Mucosa of descending colon (tissue), 3 donors: Measurements from ENCODE around the gene DAP. TPM values are rescaled to one million over a fixed set of nuclear protein-coding genes. Genes with fewer than 3 reads are reported as not detected.
A peak's percentile ranks its signal among the peaks of the same experiment; 100 is the strongest.

Experiments
- ATAC-seq: fragments of 200-7000 bp; cut with Tn5 transposase; one replicate; pipeline ENCODE4 v1.9.1; 2020; ENCODE audit warnings: mild to moderate bottlenecking, moderate library complexity
- DNase-seq, 3 donors: peaks; one replicate each; pipeline ENCODE4 v3.0.0-alpha.2; 2020
- H3K36me3 ChIP-seq: fragments of 200-600 bp; one replicate; pipeline ENCODE4 v1.8.0; 2021; ENCODE audit warnings: low read depth, mild to moderate bottlenecking
- H3K4me1 ChIP-seq: fragments of 200-600 bp; one replicate; pipeline ENCODE4 v1.8.0; 2021; ENCODE audit warnings: low read depth, mild to moderate bottlenecking
- H3K4me3 ChIP-seq: fragments of 200-600 bp; one replicate; pipeline ENCODE4 v1.8.0; 2021; ENCODE audit warnings: mild to moderate bottlenecking
- H3K9me3 ChIP-seq: fragments of 200-600 bp; one replicate; pipeline ENCODE4 v1.8.0; 2021; ENCODE audit warnings: mild to moderate bottlenecking
- intact Hi-C, 2 donors: fragments of 100-400 bp; cut with DNase I in 1 of 2; cut with micrococcal nuclease in 1 of 2; formaldehyde crosslinking; loops; one replicate each; pipeline versions ENCODE4 v1.11.0 to v1.11.1; 2022; cut with DNase I, micrococcal nuclease
- total RNA-seq, 3 donors: library from RNA; stranded (reverse); fragmentation: NEBNext Ultra II Directional in 2 of 3; extraction: Animal tissue kit (Norgen Biotek cat#: 25700) in 2 of 3; gene quantifications; one replicate each; pipeline versions ENCODE4 v1.2.1 to v1.2.4, GENCODE V29; 2021 to 2023
- TF ChIP-seq, protein P1 (sequence below): fragments of 200-600 bp; IDR thresholded peaks from one replicate; pipeline ENCODE4 v1.8.0; 2022; ENCODE audit warnings: antibody characterized with exemption, mild to moderate bottlenecking
- donor health status: DM: no; HTN: no; CAD: no; lungs with moderate emphysema.
- donor health status: DM: no; HTN: no; CAD: no.
- donor health status: DM: no; HTN: yes; CAD: no.

The DAP gene
- total RNA-seq, 3 donors from 2014 or later = 63.7 to 125 (median 109) TPM

DNA sequence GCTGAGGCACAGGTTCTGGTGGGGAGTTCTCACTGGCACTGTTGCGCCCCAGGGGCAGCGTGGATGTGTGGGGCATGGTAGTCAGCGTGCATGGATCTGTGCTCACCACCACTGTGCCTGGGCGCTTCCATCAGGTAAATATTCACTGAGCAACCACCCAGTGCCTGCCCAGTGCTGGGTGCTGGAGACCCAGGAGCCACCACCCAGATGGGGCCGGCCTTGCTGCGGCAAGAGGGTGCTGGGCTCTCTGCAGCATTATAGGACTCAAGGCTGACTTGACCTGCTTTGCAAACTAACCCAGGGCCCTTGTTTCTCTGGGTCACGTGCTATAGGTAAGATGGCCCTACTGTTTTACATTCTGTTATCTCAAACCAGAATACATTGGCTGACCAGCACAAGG lies 60.5 kb downstream of the DAP start:
- DNase-seq = no peak
- Histone ChIP-seq H3K4me1 (peaks cover 19% of the 10 kb centered on the region), H3K9me3 (no peaks in the 10 kb centered on the region), H3K36me3 (no peaks in the 10 kb centered on the region), H3K4me3 (no peak overlapping the region)
- TF ChIP-seq, protein P1, sequence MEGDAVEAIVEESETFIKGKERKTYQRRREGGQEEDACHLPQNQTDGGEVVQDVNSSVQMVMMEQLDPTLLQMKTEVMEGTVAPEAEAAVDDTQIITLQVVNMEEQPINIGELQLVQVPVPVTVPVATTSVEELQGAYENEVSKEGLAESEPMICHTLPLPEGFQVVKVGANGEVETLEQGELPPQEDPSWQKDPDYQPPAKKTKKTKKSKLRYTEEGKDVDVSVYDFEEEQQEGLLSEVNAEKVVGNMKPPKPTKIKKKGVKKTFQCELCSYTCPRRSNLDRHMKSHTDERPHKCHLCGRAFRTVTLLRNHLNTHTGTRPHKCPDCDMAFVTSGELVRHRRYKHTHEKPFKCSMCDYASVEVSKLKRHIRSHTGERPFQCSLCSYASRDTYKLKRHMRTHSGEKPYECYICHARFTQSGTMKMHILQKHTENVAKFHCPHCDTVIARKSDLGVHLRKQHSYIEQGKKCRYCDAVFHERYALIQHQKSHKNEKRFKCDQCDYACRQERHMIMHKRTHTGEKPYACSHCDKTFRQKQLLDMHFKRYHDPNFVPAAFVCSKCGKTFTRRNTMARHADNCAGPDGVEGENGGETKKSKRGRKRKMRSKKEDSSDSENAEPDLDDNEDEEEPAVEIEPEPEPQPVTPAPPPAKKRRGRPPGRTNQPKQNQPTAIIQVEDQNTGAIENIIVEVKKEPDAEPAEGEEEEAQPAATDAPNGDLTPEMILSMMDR = no peak
- no peak for ATAC-seq
- intact Hi-C loops = no loop called here

DNA sequence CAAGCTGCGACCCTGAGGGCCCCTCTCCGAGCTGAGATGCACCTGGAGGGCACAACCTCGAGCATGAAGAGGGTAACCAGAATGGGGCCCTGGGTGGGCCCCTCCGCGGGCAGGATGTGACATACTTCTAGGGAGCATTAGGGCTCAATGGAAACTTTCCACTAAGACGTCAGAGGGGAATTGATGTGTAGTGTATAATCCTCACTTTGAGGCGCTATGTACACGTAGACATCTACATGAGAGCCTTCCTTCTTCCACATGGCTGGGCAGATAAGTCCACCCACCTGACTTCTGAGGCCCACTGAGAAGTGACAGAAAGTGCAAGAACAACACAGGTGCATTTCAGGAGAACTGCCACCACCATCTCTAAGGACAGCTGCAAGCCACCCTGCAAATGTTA lies 61.0 kb downstream of the DAP start:
- TF ChIP-seq, protein P1 = no peak
- Histone ChIP-seq H3K4me1 (peaks cover 19% of the 10 kb centered on the region), H3K36me3 (no peaks in the 10 kb centered on the region), H3K4me3 (no peak overlapping the region), H3K9me3 (no peaks in the 10 kb centered on the region)
- intact Hi-C loops = no loop called here
- no peak for DNase-seq
- ATAC-seq = no peak

DNA sequence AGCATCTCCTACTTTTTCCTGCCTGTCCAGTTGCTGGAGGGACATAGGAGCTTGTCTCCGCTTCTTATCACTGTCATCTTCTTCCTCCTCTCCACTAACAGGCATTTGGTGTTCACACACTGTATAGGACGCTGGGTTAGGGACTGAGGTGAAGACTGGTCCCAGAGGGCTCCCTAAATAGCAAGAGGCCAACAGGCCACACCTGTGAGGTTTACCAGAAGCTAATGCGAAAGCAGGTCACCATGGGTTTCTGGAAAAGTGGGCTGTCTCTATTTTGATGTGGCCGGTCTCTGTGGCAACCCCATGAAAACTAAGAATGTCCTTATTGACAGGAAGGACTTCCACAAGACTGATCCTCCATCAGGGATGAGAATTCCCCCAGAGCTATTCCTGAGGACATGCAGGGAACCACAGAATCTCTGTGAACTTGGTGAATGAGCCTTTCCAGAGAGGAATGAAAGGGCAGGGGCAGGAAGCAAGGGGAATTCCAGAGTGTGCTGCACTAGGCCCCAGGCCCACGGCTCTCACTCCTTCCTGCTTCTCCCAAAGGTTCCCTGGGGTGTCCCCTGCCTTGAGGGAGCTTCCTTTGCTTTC lies 61.7 kb downstream of the DAP start:
- intact Hi-C loops = no loop called here
- Histone ChIP-seq H3K4me3 (no peak overlapping the region), H3K9me3 (no peaks in the 10 kb centered on the region), H3K4me1 (peaks cover 14% of the 10 kb centered on the region), H3K36me3 (no peaks in the 10 kb centered on the region)
- DNase-seq (no peak), ATAC-seq (no peak)
- TF ChIP-seq, protein P1 = no peak

DNA sequence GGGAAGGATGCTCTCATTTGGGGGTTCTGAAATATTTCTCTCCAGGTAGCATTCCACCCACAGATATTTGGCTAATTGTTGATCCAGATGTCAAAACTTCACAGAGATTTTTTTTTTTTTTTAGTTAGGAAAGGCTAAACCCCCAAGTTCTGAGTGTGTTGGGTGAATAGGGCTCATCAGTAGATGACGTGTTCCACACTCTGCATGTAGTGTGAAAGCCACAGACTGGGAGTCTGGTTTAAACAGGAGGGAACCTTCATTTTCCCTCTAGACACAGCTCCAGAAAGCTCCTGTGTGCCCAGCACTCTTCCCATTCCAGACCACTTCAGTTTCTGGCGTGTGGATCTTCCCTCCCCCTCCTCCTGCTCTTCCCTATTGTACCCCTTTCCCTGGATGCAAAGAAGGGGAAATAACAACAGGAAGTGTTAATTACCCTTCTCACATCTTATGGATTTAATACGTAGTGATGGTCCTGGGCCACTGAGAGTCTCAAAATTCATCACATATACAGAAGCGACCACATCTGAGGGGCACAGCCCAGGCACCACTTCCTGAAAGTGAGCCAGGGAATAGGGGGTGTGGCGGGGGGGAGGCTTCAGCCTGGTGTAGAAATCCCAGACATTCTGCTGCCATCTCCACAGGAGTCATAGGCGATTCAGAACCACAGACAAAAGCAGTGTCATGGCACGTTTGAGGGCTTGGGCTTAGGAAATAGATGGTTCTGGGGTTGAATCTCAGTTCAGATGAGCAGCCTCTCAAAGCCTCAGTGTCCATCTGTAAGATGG lies 65.1 kb downstream of the DAP start:
- intact Hi-C loops = no loop called here
- ATAC-seq = no peak
- Histone ChIP-seq H3K4me1 (no peaks in the 10 kb centered on the region), H3K36me3 (no peaks in the 10 kb centered on the region), H3K9me3 (no peaks in the 10 kb centered on the region), H3K4me3 (no peak overlapping the region)
- DNase-seq = no peak
- TF ChIP-seq, protein P1 = no peak

DNA sequence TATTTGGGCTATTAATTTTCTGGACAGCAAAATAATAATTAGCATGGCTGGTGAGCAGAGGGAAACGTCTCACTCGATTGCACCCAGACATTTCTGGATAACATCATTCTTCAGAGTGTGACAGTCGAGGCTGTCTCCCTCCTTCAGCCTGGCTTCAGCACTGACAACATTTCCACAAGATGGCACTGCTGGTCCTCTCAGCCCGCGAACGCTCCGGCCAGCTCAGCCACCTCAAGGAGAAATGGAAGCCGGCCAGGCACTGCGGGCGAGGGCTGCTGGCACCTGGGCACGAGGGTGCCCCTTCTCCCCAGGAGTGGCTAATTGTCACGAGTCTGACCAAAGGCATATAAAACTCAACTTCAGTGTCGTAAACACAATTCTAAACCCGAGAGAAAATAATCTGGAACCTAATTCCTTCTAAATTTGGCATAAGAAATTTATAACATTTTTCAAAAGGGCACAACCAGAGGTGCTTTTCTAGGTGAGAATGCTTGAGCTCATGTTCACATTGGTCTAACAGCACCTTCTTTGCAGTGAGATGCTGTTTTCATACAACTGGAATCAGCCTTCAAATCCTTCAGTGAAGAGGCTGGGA lies 65.9 kb downstream of the DAP start:
- Histone ChIP-seq H3K4me1 (no peaks in the 10 kb centered on the region), H3K9me3 (no peaks in the 10 kb centered on the region), H3K36me3 (no peaks in the 10 kb centered on the region), H3K4me3 (no peak overlapping the region)
- ATAC-seq (peak; percentile 90), DNase-seq (peak; percentile 71 to 80 (median 80))
- intact Hi-C loops = no loop called here
- TF ChIP-seq, protein P1 = peak; percentile 39
